B cell (primary cell): ENCODE results near the gene RCSD1. TPM values are rescaled to one million over a fixed set of nuclear protein-coding genes. Genes with fewer than 3 reads are reported as not detected.
A peak's percentile ranks its signal among the peaks of the same experiment; 100 is the strongest.

Source experiments
- ATAC-seq: fragments of 200-7000 bp; cut with Tn5 transposase; one replicate; pipeline ENCODE4 v1.10.0; 2021; ENCODE audit warnings: low read depth, mild to moderate bottlenecking, moderate number of reproducible peaks, moderate library complexity
- CTCF ChIA-PET: fragments of 350-600 bp; sonication (Branson Sonifier 250); formaldehyde crosslinking; loops from one replicate; lab custom pipeline; 2021; ENCODE audit warnings: antibody characterized with exemption, inconsistent platforms; lab: Charles Lee
- POLR2A ChIA-PET: fragments of 350-600 bp; sonication (Branson Sonifier 250); formaldehyde crosslinking; loops from one replicate; lab custom pipeline; 2021; ENCODE audit warnings: antibody characterized with exemption; lab: Charles Lee
- DNase-seq: peaks from one replicate; pipeline ENCODE4 v3.0.0; 2013
- H2AFZ ChIP-seq: 2 replicates; pipeline ENCODE4 v1.6.1; 2012; ENCODE audit warnings: mild to moderate bottlenecking, low read depth, low read length; ENCODE audit not compliant: insufficient read depth, poor library complexity, severe bottlenecking
- H3K27ac ChIP-seq, 2 donors: 1 replicate in 1 of 2; 2 replicates in 1 of 2; pipeline ENCODE4 v1.5.1; 2012 to 2013; ENCODE audit warnings: low read length in 2 of 2, mild to moderate bottlenecking in 2 of 2, moderate library complexity in 1 of 2
- H3K27me3 ChIP-seq, 4 experiments: fragments of 200-600 bp in 1 of 4; sonication (generic) in 1 of 4; replicated peaks in 1 of 4; 1 replicate in 2 of 4; 2 replicates in 2 of 4; pipeline versions ENCODE4 v1.6.1 to v1.7.0; 2013 to 2016; ENCODE audit warnings: low read length in 3 of 4, mild to moderate bottlenecking in 2 of 4, mixed read lengths in 1 of 4, moderate library complexity in 1 of 4; ENCODE audit not compliant: insufficient read depth in 4 of 4, control insufficient read depth in 3 of 4; ENCODE audit errors: control extremely low read depth in 1 of 4
- H3K36me3 ChIP-seq, 2 experiments: replicated peaks in 1 of 2; 1 replicate in 1 of 2; 2 replicates in 1 of 2; pipeline versions ENCODE4 v1.6.1 to v1.7.1; 2013; ENCODE audit warnings: low read length in 1 of 2; ENCODE audit not compliant: insufficient read depth in 2 of 2, control insufficient read depth in 1 of 2; ENCODE audit errors: control extremely low read depth in 1 of 2, extremely low read depth in 1 of 2
- H3K4me1 ChIP-seq, 2 donors: fragments of 200-600 bp in 1 of 2; sonication (generic) in 1 of 2; 1 replicate in 1 of 2; 2 replicates in 1 of 2; pipeline versions ENCODE4 v1.5.1 to v1.6.1; 2013 to 2017; ENCODE audit warnings: low read length in 2 of 2; ENCODE audit not compliant: control insufficient read depth in 2 of 2, insufficient read depth in 2 of 2
- H3K4me2 ChIP-seq: replicated peaks from 2 replicates; pipeline ENCODE3; 2012; ENCODE audit warnings: mild to moderate bottlenecking, low read depth, low read length; ENCODE audit not compliant: poor library complexity, severe bottlenecking
- H3K4me3 ChIP-seq, 5 experiments: fragments of 200-600 bp in 1 of 5; sonication (generic) in 1 of 5; 1 replicate in 3 of 5; 2 replicates in 2 of 5; pipeline versions ENCODE4 v1.5.1 to v1.7.0; 2011 to 2016; ENCODE audit warnings: low read length in 4 of 5, mild to moderate bottlenecking in 4 of 5, low read depth in 2 of 5, control low read depth in 1 of 5, moderate library complexity in 1 of 5; ENCODE audit not compliant: insufficient read depth in 1 of 5; ENCODE audit errors: control extremely low read depth in 1 of 5, extremely low read depth in 1 of 5
- H3K79me2 ChIP-seq: fragments of 200-600 bp; sonication (generic); one replicate; pipeline ENCODE4 v1.6.0; 2016; ENCODE audit warnings: low read length; ENCODE audit not compliant: control insufficient read depth, insufficient read depth
- H3K9ac ChIP-seq: fragments of 200-600 bp; sonication (generic); 2 replicates; pipeline ENCODE4 v1.6.1; 2017; ENCODE audit warnings: mild to moderate bottlenecking, low read length, moderate library complexity
- H3K9me3 ChIP-seq, 3 donors: one replicate each; pipeline versions ENCODE4 v1.6.1 to v1.7.1; 2013; ENCODE audit warnings: low read length in 2 of 3; ENCODE audit not compliant: control insufficient read depth in 2 of 3, insufficient read depth in 1 of 3; ENCODE audit errors: control extremely low read depth in 1 of 3
- H4K20me1 ChIP-seq: 2 replicates; pipeline ENCODE4 v1.6.0; 2012; ENCODE audit warnings: mild to moderate bottlenecking, low read length; ENCODE audit not compliant: insufficient read depth, control insufficient read depth, poor library complexity, severe bottlenecking
- H3K27ac Mint-ChIP-seq: one replicate; pipeline ENCODE4 v1.8.0; 2021; ENCODE audit warnings: mixed read lengths
- H3K27me3 Mint-ChIP-seq: one replicate; pipeline ENCODE4 v1.8.0; 2021; ENCODE audit warnings: mixed read lengths
- H3K4me1 Mint-ChIP-seq: one replicate; pipeline ENCODE4 v1.8.0; 2021; ENCODE audit warnings: mixed read lengths
- H3K4me3 Mint-ChIP-seq: one replicate; pipeline ENCODE4 v1.8.0; 2021; ENCODE audit warnings: mixed read lengths
- H3K9me3 Mint-ChIP-seq: one replicate; pipeline ENCODE4 v1.8.0; 2022; ENCODE audit warnings: mixed read lengths; ENCODE audit not compliant: insufficient read depth
- CTCF ChIP-seq: fragments of 200-600 bp; IDR thresholded peaks from one replicate; pipeline ENCODE4 v1.8.0; 2022; ENCODE audit warnings: antibody characterized with exemption, mild to moderate bottlenecking
- EZH2 ChIP-seq: IDR thresholded peaks from 2 replicates; pipeline ENCODE4 v1.6.1; 2012; ENCODE audit warnings: borderline replicate concordance, low read depth, mild to moderate bottlenecking, moderate library complexity, low read length; ENCODE audit not compliant: insufficient read depth, poor library complexity, severe bottlenecking
- WGBS: methylation state at CpG from one replicate; pipeline ENCODE4 v1.1.5; 2013; ENCODE audit warnings: missing lambda C conversion rate; ENCODE audit not compliant: insufficient coverage; 5-methylcytosine and 5-hydroxymethylcytosine counted together
- intact Hi-C: fragments of 100-400 bp; cut with micrococcal nuclease; formaldehyde crosslinking; loops from one replicate; pipeline ENCODE4 v1.10.0; 2022
- polyA plus RNA-seq: library from polyadenylated mRNA; depleted of rRNA; stranded (reverse); fragments of >200 nt; gene quantifications from 2 replicates; pipeline ENCODE4 v1.2.3, GENCODE V29; 2012
- total RNA-seq, 2 donors: library from RNA; stranded (reverse); fragments of 120-200 nt in 1 of 2; gene quantifications; 1 replicate in 1 of 2; 2 replicates in 1 of 2; pipeline versions ENCODE4 v1.2.3 to v1.2.4, GENCODE V29; 2013 to 2022

Gene RCSD1
- total and polyA plus RNA-seq, 2 donors (not counting 1 experiment from before 2014, with no cell fraction given): 129 to 525 TPM

- peaks cover 48% of the 10 kb centered on the region for H3K79me2 ChIP-seq
- WGBS: 74% methylated on average over 5 of the region's 5 CpGs
- ATAC-seq (no peak), DNase-seq (no peak)
- Mint-ChIP-seq H3K27me3 (no peaks in the 10 kb centered on the region), H3K27ac (peak overlapping the region; percentile 57), H3K4me1 (peaks cover 57% of the 10 kb centered on the region), H3K4me3 (peak overlapping the region; percentile 9), H3K9me3 (no peaks in the 10 kb centered on the region)
- intact Hi-C loops: no loop called here
- ChIA-PET CTCF (no interaction called here), POLR2A (no interaction called here)
- H3K4me1 ChIP-seq: peaks cover 17 to 22% of the 10 kb centered on the region in 2 donors
- peak overlapping the region; percentile 43 for H3K4me2 ChIP-seq
- no peaks in the 10 kb centered on the region for H4K20me1 ChIP-seq
- H3K4me3 ChIP-seq: no peak overlapping the region
- H3K27me3 ChIP-seq: no peaks in the 10 kb centered on the region
- TF ChIP-seq EZH2 (no peak), CTCF (no peak)
- H2AFZ ChIP-seq: peak overlapping the region; percentile 53
- H3K36me3 ChIP-seq: no peaks in the 10 kb centered on the region
- H3K9me3 ChIP-seq: no peaks in the 10 kb centered on the region
- no peak overlapping the region for H3K9ac ChIP-seq
- peak overlapping the region in 1 of 2 donors; percentile 11 for H3K27ac ChIP-seq
These were observed 116.1 kb downstream of the RCSD1 start for GRCh38 chr1:167746013-167746672.

GRCh38 chr1:167746988-167747655, 117.1 kb downstream of the RCSD1 start:
- Histone ChIP-seq H3K27me3 (no peaks in the 10 kb centered on the region), H3K4me3 (peak overlapping the region in 1 of 5 experiments; percentile 16), H2AFZ (peak overlapping the region; percentile 53), H3K4me1 (peaks cover 18 to 26% of the 10 kb centered on the region in 2 donors), H3K4me2 (peak overlapping the region; percentile 43), H3K79me2 (peaks cover 45% of the 10 kb centered on the region), H3K9ac (peak overlapping the region; percentile 6), H4K20me1 (no peaks in the 10 kb centered on the region), H3K27ac (peak overlapping the region; percentile 58 to 74), H3K9me3 (no peaks in the 10 kb centered on the region), H3K36me3 (no peaks in the 10 kb centered on the region)
- DNase-seq (peak; percentile 20), ATAC-seq (peak; percentile 41)
- TF ChIP-seq EZH2 (no peak), CTCF (no peak)
- ChIA-PET POLR2A (no interaction called here), CTCF (no interaction called here)
- Mint-ChIP-seq H3K4me1 (peaks cover 59% of the 10 kb centered on the region), H3K27me3 (no peaks in the 10 kb centered on the region), H3K4me3 (peak overlapping the region; percentile 50), H3K27ac (peak overlapping the region; percentile 91), H3K9me3 (no peaks in the 10 kb centered on the region)
- 6% methylated on average over 3 of the region's 7 CpGs for WGBS
- intact Hi-C loops: no loop called here
